Brain pericyte (primary cell): ENCODE data around the gene WDR5B.
"Not testable (repeated sequence)": the region's sequence is repeated elsewhere in the genome, so short reads cannot be mapped to it uniquely, and the experiment has no call there.

ENCODE experiments used
- DNase-seq: peaks from one replicate; pipeline ENCODE4 v3.0.0-alpha.2; 2012; ENCODE audit warnings: low read depth, low spot score

Gene WDR5B

DNA sequence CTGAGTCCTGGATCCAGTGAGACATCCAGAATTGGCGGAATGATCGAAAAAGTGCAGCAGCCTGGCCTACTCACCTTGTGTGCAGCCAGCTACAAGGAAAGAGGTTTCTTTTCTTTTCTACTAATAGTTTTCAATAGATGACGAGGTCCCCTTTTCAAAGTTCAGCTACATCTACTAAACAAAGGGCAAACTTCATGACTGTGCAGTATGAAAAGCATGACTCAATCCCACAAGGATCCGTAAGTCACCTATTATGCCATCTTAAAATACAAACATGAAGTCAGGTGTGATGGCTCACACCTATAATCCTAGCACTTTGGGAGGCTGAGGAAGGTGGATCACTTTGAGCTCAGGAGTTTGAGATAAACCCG lies 49.5 kb downstream of the WDR5B start:
- DNase-seq = no peak

- not testable (repeated sequence) for DNase-seq
Observed at GRCh38 chr3:122365582-122366378, 50.1 kb downstream of the WDR5B start.

GRCh38 chr3:122365073-122365472 lies 50.8 kb downstream of the WDR5B start:
- no peak for DNase-seq

DNA sequence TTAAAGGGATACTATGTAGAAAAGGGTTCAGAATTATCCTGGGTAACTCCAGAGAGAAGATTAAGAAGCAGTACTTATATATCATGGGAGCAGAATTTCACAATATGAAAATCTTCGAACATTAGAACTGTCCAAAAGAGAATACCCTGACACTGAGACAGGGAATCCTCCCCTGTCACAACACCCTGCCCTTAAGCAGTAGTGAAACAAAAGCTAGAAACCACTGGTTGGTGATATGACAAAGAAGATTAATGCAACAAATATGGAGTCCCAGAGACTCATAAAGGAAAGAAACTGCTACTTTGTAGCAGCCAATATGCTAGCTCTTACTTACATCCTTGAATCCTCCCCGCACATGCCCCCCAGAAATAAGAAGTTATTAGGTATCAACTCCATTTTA lies 51.4 kb downstream of the WDR5B start:
- no peak for DNase-seq
